ENCODE measurements around the gene TNPO3. TPM values are rescaled to one million over a fixed set of nuclear protein-coding genes. Genes with fewer than 3 reads are reported as not detected.

Gene TNPO3
- total and polyA plus RNA-seq, 12 donors: 8.0 to 37.7 (median 29.6) TPM

DNA sequence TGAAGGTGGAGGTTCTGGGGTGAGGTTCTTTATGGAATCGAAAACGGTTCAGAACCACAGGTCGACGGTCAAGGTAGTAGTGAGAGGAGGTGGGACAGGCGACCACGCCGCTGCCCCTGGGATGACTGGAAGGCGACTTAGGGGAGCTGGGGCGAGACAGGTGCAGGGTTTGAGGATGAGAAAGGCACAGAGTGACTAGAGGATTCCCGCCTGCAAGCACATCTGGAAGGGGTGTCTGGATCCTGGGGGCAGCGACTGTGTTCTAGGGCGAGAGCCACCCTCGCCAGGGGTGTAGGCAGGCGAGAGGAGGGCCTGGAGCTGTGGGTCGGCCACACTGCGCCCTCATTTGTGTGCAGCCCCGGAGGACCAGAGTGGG lies 117.7 kb downstream of the TNPO3 start:
- DNase-seq (no peak), ATAC-seq (no peak)
- peaks cover 0 to 1% (median 0%) of the 10 kb centered on the region in 9 donors for H3K36me3 ChIP-seq
- H3K4me1 ChIP-seq: peaks cover 0 to 75% (median 13%) of the 10 kb centered on the region in 9 donors
- peaks cover 0 to 88% (median 50%) of the 10 kb centered on the region in 7 donors for H3K27me3 ChIP-seq
- intact Hi-C loops (cut with DNase I): no loop called here
- peak overlapping the region in 8 of 10 donors; percentile 41 to 77 (median 56) for H3K4me3 ChIP-seq
- 44 to 61% methylated on average over 17 of the region's 17 CpGs for WGBS, 2 donors
- H3K9me3 ChIP-seq: no peaks in the 10 kb centered on the region
- no peak for TF ChIP-seq CTCF (IDR thresholded peaks at IDR 0.05)
- peak overlapping the region in 2 of 10 donors; percentile 26 to 89 for H3K27ac ChIP-seq

DNA sequence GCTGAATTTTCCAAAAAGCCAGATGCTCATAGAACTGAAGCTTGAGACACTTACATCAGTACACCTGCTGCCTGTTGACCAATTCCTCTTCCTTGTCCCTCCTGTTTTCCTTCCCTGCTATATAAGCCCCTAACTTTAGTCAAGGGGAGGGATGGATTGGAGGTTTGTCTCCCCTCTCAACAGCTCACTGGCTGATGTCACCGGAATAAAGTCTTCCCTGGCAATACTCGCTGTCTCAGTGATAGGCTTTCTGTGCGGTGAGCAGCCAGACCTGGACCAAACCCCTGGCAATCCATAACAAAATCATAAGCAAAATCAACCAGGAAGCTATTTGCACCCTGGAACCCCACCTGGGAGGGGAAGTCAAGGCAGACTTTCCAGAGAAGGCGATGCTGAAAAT lies 118.1 kb downstream of the TNPO3 start:
- no peaks in the 10 kb centered on the region for H3K36me3 ChIP-seq
- H3K27ac ChIP-seq: no peak overlapping the region
- H3K4me1 ChIP-seq: peaks cover 0 to 72% (median 13%) of the 10 kb centered on the region in 9 donors
- intact Hi-C loops (cut with DNase I): no loop called here
- peaks cover 0 to 87% (median 50%) of the 10 kb centered on the region in 7 donors for H3K27me3 ChIP-seq
- 80 to 81% methylated on average over 4 of the region's 4 CpGs for WGBS, 2 donors
- ATAC-seq (no peak), DNase-seq (no peak)
- H3K9me3 ChIP-seq: no peaks in the 10 kb centered on the region
- H3K4me3 ChIP-seq: no peak overlapping the region
- no peak for TF ChIP-seq CTCF (IDR thresholded peaks at IDR 0.05)

DNA sequence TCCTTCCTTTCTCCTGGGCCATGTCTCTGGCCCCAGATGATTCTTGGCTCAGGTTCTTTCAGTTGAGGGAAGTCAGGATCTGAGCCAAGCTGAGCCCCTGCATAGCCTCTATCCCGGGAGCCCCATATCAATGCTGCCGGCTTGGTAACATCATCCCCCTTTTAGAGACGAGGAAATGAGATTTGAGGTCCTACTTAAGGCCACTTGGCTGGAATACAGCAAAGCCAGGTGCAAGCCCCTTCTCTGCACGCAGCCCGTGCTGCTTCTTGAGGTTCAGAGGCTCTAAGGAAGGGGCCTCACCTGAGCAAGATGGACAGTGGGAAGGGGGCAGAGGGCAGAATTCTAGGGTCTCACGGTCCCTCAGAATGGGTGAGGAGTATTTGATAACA lies 119.6 kb downstream of the TNPO3 start:
- 30 to 34% methylated on average over 6 of the region's 6 CpGs for WGBS, 2 donors
- Histone ChIP-seq H3K9me3 (no peaks in the 10 kb centered on the region), H3K36me3 (no peaks in the 10 kb centered on the region), H3K27me3 (peaks cover 0 to 76% (median 41%) of the 10 kb centered on the region in 7 donors), H3K27ac (peak overlapping the region in 2 of 10 donors; percentile 15 to 81), H3K4me1 (peaks cover 0 to 63% (median 13%) of the 10 kb centered on the region in 9 donors), H3K4me3 (no peak overlapping the region)
- ATAC-seq (no peak), DNase-seq (no peak)
- TF ChIP-seq CTCF (IDR thresholded peaks at IDR 0.05): no peak
- intact Hi-C loops (cut with DNase I): no loop called here

DNA sequence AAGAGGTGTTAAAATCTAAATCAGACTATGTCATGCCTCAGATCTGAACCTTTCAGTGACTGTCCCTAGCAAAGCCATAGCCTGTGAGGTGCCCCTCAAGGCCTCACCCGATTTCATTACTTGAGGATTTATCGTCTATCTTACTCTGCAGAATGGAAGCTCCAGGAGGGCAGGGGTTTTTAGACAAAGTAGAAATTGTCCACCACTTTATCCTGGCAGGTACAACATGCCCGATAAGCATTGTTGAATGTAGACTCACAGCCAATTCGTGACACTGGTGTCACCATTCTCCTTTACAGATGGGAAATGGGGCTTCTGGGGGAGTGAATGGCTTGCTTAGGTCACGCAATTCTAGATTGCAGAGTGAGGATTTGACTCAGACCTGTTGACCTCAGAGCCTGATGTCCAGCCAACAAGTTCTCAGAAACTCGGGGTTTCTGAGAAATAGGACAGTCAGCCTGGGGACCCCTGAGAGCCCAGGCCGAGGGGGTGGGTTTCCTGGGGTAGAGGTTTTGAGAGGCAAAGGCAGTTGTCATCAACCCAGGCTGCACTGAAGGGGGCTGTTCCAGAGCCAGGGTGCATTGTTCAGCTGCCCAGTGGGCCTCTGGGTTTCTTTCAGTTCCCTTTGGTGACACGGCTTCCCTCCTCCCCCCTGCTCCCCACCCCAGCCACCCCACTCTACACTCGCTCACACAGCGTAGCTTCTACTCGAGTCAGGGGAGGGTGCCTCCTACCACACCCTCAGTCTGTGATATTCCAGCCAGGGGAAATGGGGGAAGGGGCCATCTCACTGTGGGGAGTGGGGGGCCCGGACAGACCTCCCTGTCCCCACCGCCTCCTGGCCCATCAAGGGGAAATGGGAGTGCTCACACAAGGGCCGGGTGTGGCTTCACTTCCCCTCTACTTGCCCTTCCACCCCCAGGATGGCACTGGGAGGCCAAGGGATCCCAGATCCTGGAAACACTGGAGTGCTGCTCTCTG lies 120.3 kb downstream of the TNPO3 start:
- no peak for TF ChIP-seq CTCF (IDR thresholded peaks at IDR 0.05)
- no peaks in the 10 kb centered on the region for H3K9me3 ChIP-seq
- peak overlapping the region in 2 of 10 donors; percentile 15 to 81 for H3K27ac ChIP-seq
- peaks cover 0 to 72% (median 40%) of the 10 kb centered on the region in 7 donors for H3K27me3 ChIP-seq
- ATAC-seq: peak in 4 of 8 donors; percentile 19 to 39 (median 31)
- intact Hi-C loops (cut with DNase I): no loop called here
- H3K4me1 ChIP-seq: peaks cover 0 to 60% (median 13%) of the 10 kb centered on the region in 9 donors
- DNase-seq: no peak
- H3K4me3 ChIP-seq: no peak overlapping the region
- H3K36me3 ChIP-seq: no peaks in the 10 kb centered on the region
- 67 to 70% methylated on average over 14 of the region's 14 CpGs for WGBS, 2 donors
